HCT116 (cell line): ENCODE data around the gene PRAMEF12. TPM values are rescaled to one million over a fixed set of nuclear protein-coding genes. Genes with fewer than 3 reads are reported as not detected.
"Not testable (repeated sequence)": the region's sequence is repeated elsewhere in the genome, so short reads cannot be mapped to it uniquely, and the experiment has no call there.

Source experiments
- ATAC-seq: fragments of 200-7000 bp; cut with Tn5 transposase; 2 replicates; pipeline ENCODE4 v1.9.1; 2020; ENCODE audit warnings: mild to moderate bottlenecking, moderate library complexity
- BruUV-seq: library from RNA; stranded (reverse); fragments of 400-500 nt; replicated peaks from 2 replicates; lab custom pipeline; 2021; lab: Mats Ljungman, UMichigan
- CTCF ChIA-PET: fragments of 300-600 bp; sonication (Branson Sonifier 250); formaldehyde crosslinking; loops from one replicate; lab custom pipeline; 2021; ENCODE audit warnings: antibody characterized with exemption; lab: Charles Lee
- POLR2A ChIA-PET: fragments of 300-600, 350-600 bp; sonication (Branson Sonifier 250); formaldehyde crosslinking; loops from one replicate; lab custom pipeline; 2021; ENCODE audit warnings: antibody characterized with exemption; lab: Charles Lee
- RAD21 ChIA-PET, 2 experiments: fragments of 300-600 bp; sonication (Branson Sonifier 250); formaldehyde crosslinking; loops; one replicate each; lab custom pipeline; 2023; ENCODE audit warnings: low total read pairs in 2 of 2; ENCODE audit not compliant: uncharacterized antibody in 2 of 2, unreplicated experiment in 2 of 2, low non-redundant PET in 1 of 2; lab: Charles Lee
- DNase-seq: peaks from one replicate; pipeline ENCODE4 v3.0.0-alpha.2; 2010; ENCODE audit warnings: low read depth, low spot score
- H2AFZ ChIP-seq: fragments of 200-600 bp; shearing (Covaris generic), sonication (generic); 2 replicates; pipeline ENCODE4 v1.6.1; 2017; ENCODE audit warnings: low read depth, mixed run types, mixed read lengths, antibody characterized with exemption, low read length; ENCODE audit not compliant: poor library complexity, severe bottlenecking
- H3K27ac ChIP-seq: 2 replicates; pipeline ENCODE4 v1.5.1; 2012; ENCODE audit warnings: low read depth, low read length
- H3K27me3 ChIP-seq: fragments of 200-600 bp; sonication (generic); 2 replicates; pipeline ENCODE4 v1.6.1; 2016; ENCODE audit warnings: mixed run types, low read length, mixed read lengths; ENCODE audit not compliant: insufficient read depth
- H3K36me3 ChIP-seq, 2 experiments: fragments of 200-500 bp in 1 of 2; fragments of 200-600 bp in 1 of 2; sonication (Bioruptor generic) in 1 of 2; sonication (generic) in 1 of 2; 2 replicates each; pipeline versions ENCODE4 v1.5.1 to v1.6.1; 2014 to 2016; ENCODE audit warnings: low read length in 2 of 2, inconsistent platforms in 1 of 2, mixed read lengths in 1 of 2, mixed run types in 1 of 2; ENCODE audit not compliant: insufficient read depth in 2 of 2, control insufficient read depth in 1 of 2
- H3K4me1 ChIP-seq, 2 experiments: fragments of 200-600 bp in 1 of 2; sonication (generic) in 1 of 2; 2 replicates each; pipeline versions ENCODE4 v1.5.1 to v1.6.1; 2012 to 2017; ENCODE audit warnings: low read length in 2 of 2, inconsistent platforms in 1 of 2, mild to moderate bottlenecking in 1 of 2, mixed read lengths in 1 of 2, mixed run types in 1 of 2, moderate library complexity in 1 of 2; ENCODE audit not compliant: insufficient read depth in 2 of 2, control insufficient read depth in 1 of 2
- H3K4me2 ChIP-seq: fragments of 200-600 bp; sonication (generic); 2 replicates; pipeline ENCODE4 v1.6.1; 2017; ENCODE audit warnings: mixed run types, low read length, mixed read lengths
- H3K4me3 ChIP-seq, 2 experiments: fragments of 200-600 bp in 1 of 2; sonication (generic) in 1 of 2; replicated peaks in 1 of 2; 2 replicates each; pipeline ENCODE4 v1.5.1; 2011 to 2016; ENCODE audit warnings: low read length in 2 of 2, control low read depth in 1 of 2, low read depth in 1 of 2, mild to moderate bottlenecking in 1 of 2, mixed read lengths in 1 of 2, mixed run types in 1 of 2
- H3K79me2 ChIP-seq: fragments of 200-600 bp; sonication (generic); 2 replicates; pipeline ENCODE4 v1.6.1; 2017; ENCODE audit warnings: mild to moderate bottlenecking, mixed run types, low read length, moderate library complexity, mixed read lengths; ENCODE audit not compliant: insufficient read depth
- H3K9ac ChIP-seq: fragments of 200-600 bp; sonication (generic); 2 replicates; pipeline ENCODE4 v1.6.1; 2016; ENCODE audit warnings: low read length, mixed read lengths
- H3K9me2 ChIP-seq: fragments of 200-600 bp; sonication (generic), shearing (Covaris generic); 2 replicates; pipeline ENCODE4 v1.6.1; 2017; ENCODE audit warnings: mixed run types, mild to moderate bottlenecking, moderate library complexity; ENCODE audit not compliant: insufficient read depth
- H3K9me3 ChIP-seq, 2 experiments: fragments of 200-500 bp in 1 of 2; fragments of 200-600 bp in 1 of 2; sonication (Bioruptor generic) in 1 of 2; sonication (generic) in 1 of 2; 2 replicates each; pipeline ENCODE4 v1.6.1; 2014 to 2017; ENCODE audit warnings: low read length in 2 of 2, mixed read lengths in 2 of 2, inconsistent platforms in 1 of 2, low read depth in 1 of 2, mild to moderate bottlenecking in 1 of 2, mixed run types in 1 of 2, moderate library complexity in 1 of 2; ENCODE audit not compliant: control insufficient read depth in 1 of 2, insufficient read depth in 1 of 2
- H4K20me1 ChIP-seq: fragments of 200-600 bp; sonication (generic), shearing (Covaris generic); 2 replicates; pipeline ENCODE4 v1.6.1; 2017; ENCODE audit warnings: mixed run types, mild to moderate bottlenecking, moderate library complexity; ENCODE audit not compliant: insufficient read depth
- CBX3 ChIP-seq: IDR thresholded peaks from 2 replicates; pipeline ENCODE4 v1.6.1; 2012; ENCODE audit warnings: low read depth
- CEBPB ChIP-seq: IDR thresholded peaks from 2 replicates; pipeline ENCODE4 v1.6.1; 2012; ENCODE audit warnings: low read depth
- ELF1 ChIP-seq: IDR thresholded peaks from 2 replicates; pipeline ENCODE4 v1.6.1; 2012; ENCODE audit warnings: low read depth, borderline replicate concordance
- MAX ChIP-seq: IDR thresholded peaks from 2 replicates; pipeline ENCODE4 v1.6.1; 2012
- REST ChIP-seq: IDR thresholded peaks from 2 replicates; pipeline ENCODE4 v1.6.1; 2012; ENCODE audit warnings: low read depth
- SRF ChIP-seq: IDR thresholded peaks from 2 replicates; pipeline ENCODE4 v1.6.1; 2012; ENCODE audit warnings: low read depth
- intact Hi-C: fragments of 100-400 bp; cut with micrococcal nuclease; formaldehyde crosslinking; loops from 2 replicates; pipeline ENCODE4 v1.10.0; 2022
- total RNA-seq: library from RNA; stranded (reverse); gene quantifications from one replicate; pipeline ENCODE4 v1.2.1, GENCODE V29; 2021; ENCODE audit not compliant: unreplicated experiment

Gene PRAMEF12
- total RNA-seq, 1 experiment from 2014 or later = not detected

GRCh38 chr1:12784729-12785128, 11.2 kb downstream of the PRAMEF12 start:
- BruUV-seq, POLR2A ChIA-PET, H3K9me3 ChIP-seq, H3K4me3 ChIP-seq, H3K4me2 ChIP-seq, H2AFZ ChIP-seq, H3K79me2 ChIP-seq, H4K20me1 ChIP-seq, H3K27ac ChIP-seq, H3K9me2 ChIP-seq, CTCF ChIA-PET, H3K9ac ChIP-seq, H3K27me3 ChIP-seq, intact Hi-C loops, RAD21 ChIA-PET, H3K36me3 ChIP-seq, ATAC-seq, H3K4me1 ChIP-seq: not testable (repeated sequence)
- DNase-seq = peak; percentile 8
- peak; percentile 51; the same call in 1 of the 2 replicates for TF ChIP-seq CBX3

- H3K9ac ChIP-seq, H3K79me2 ChIP-seq, H2AFZ ChIP-seq, H3K27ac ChIP-seq, ATAC-seq, H3K27me3 ChIP-seq, H3K4me2 ChIP-seq, POLR2A ChIA-PET, H3K4me1 ChIP-seq, H4K20me1 ChIP-seq, DNase-seq, intact Hi-C loops, H3K9me2 ChIP-seq, H3K9me3 ChIP-seq, CTCF ChIA-PET, BruUV-seq, H3K4me3 ChIP-seq, H3K36me3 ChIP-seq, RAD21 ChIA-PET: not testable (repeated sequence)
Measured at GRCh38 chr1:12791097-12791496, 17.6 kb downstream of the PRAMEF12 start, which contains the start of gene PRAMEF1. PRAMEF1 (plus strand) TSS chr1:12791397; CDS start chr1:12793228, 1,831 bp downstream.

GRCh38 chr1:12798911-12799310, 25.4 kb downstream of the PRAMEF12 start:
- no peak overlapping the region for H3K4me3 ChIP-seq
- CTCF ChIA-PET = no interaction called here
- ATAC-seq = no peak

More at GRCh38 chr1:12798911-12799310, 25.4 kb downstream of the PRAMEF12 start:
- H3K9me2 ChIP-seq = no peaks in the 10 kb centered on the region
- H4K20me1 ChIP-seq = no peaks in the 10 kb centered on the region
- H2AFZ ChIP-seq = no peak overlapping the region
- no TSS peak for BruUV-seq
- TF ChIP-seq MAX (no peak), CEBPB (no peak), REST (no peak), CBX3 (no peak), ELF1 (no peak), SRF (no peak)
- ChIA-PET RAD21 (no interaction called here), POLR2A (no interaction called here)
- H3K4me1 ChIP-seq = no peaks in the 10 kb centered on the region
- no peaks in the 10 kb centered on the region for H3K9me3 ChIP-seq
- no peak overlapping the region for H3K9ac ChIP-seq
- no peak for DNase-seq
- H3K27ac ChIP-seq = no peak overlapping the region
- H3K27me3 ChIP-seq = no peaks in the 10 kb centered on the region; the same call in 1 of the 2 replicates
- H3K4me2 ChIP-seq = no peak overlapping the region
- no peaks in the 10 kb centered on the region for H3K36me3 ChIP-seq
- intact Hi-C loops = no loop called here
- no peaks in the 10 kb centered on the region for H3K79me2 ChIP-seq
